Nephron (organoid): ENCODE results near the gene HOMER2.

Experiments used
- H3K27ac Mint-ChIP-seq, 3 experiments: 2 replicates each; pipeline ENCODE4 v1.8.0; 2020; ENCODE audit warnings: mixed read lengths in 3 of 3, mild to moderate bottlenecking in 2 of 3, moderate library complexity in 1 of 3
- H3K27me3 Mint-ChIP-seq: 2 replicates; pipeline ENCODE4 v1.8.0; 2021; ENCODE audit warnings: low read depth, mild to moderate bottlenecking, moderate library complexity, mixed read lengths
- H3K36me3 Mint-ChIP-seq: 2 replicates; pipeline ENCODE4 v1.8.0; 2020; ENCODE audit warnings: low read depth, mixed read lengths
- H3K4me1 Mint-ChIP-seq: 2 replicates; pipeline ENCODE4 v1.8.0; 2020; ENCODE audit warnings: mixed read lengths
- H3K4me3 Mint-ChIP-seq, 3 experiments: 2 replicates each; pipeline ENCODE4 v1.8.0; 2020; ENCODE audit warnings: mild to moderate bottlenecking in 3 of 3, mixed read lengths in 3 of 3, moderate library complexity in 2 of 3
- H3K9me3 Mint-ChIP-seq: 2 replicates; pipeline ENCODE4 v1.8.0; 2020; ENCODE audit warnings: mixed read lengths
- CTCF ChIP-seq, 3 experiments: fragments of 200-600 bp; sonication (generic); IDR thresholded peaks; one replicate each; pipeline ENCODE4 v1.5.0; 2021; ENCODE audit warnings: antibody characterized with exemption in 3 of 3; ENCODE audit not compliant: unreplicated experiment in 3 of 3

The HOMER2 gene

GRCh38 chr15:82995076-82995475 lies 42.6 kb upstream of the HOMER2 start:
- Mint-ChIP-seq H3K27ac (no peak overlapping the region), H3K4me3 (no peak overlapping the region), H3K4me1 (peaks cover 2% of the 10 kb centered on the region), H3K27me3 (no peaks in the 10 kb centered on the region), H3K9me3 (no peaks in the 10 kb centered on the region), H3K36me3 (peaks cover 19% of the 10 kb centered on the region)
- TF ChIP-seq CTCF (IDR thresholded peaks at IDR 0.05; ENCODE audit: unreplicated experiment in 3 of 3), result no peak

DNA sequence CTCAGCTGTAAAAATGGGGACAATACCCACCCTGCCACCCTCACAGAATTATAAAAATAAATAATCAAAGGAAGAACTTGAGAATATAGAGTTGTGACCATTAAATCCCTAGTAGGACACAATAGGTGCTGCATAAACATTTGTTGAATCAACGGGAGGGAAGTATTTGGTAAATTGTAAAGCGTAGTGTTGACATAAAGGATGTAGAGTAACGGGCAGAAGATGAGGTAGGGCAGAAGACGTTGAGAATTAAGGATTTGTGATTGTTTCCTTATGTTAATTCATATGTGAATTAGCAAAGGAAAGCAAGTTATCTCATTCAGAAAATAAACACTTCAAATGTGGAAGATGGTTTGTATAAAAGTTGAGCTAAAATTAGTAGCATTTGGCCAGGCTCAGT lies 40.6 kb upstream of the HOMER2 start:
- Mint-ChIP-seq H3K4me1 (no peaks in the 10 kb centered on the region), H3K27me3 (no peaks in the 10 kb centered on the region), H3K36me3 (peaks cover 28% of the 10 kb centered on the region), H3K9me3 (no peaks in the 10 kb centered on the region), H3K4me3 (no peak overlapping the region), H3K27ac (no peak overlapping the region)
- TF ChIP-seq CTCF (IDR thresholded peaks at IDR 0.05; ENCODE audit: unreplicated experiment in 3 of 3), result no peak

GRCh38 chr15:82992436-82992998 lies 40.0 kb upstream of the HOMER2 start:
- H3K4me3 Mint-ChIP-seq, result no peak overlapping the region
- no peak overlapping the region for H3K27ac Mint-ChIP-seq
- no peaks in the 10 kb centered on the region for H3K4me1 Mint-ChIP-seq
- no peaks in the 10 kb centered on the region for H3K27me3 Mint-ChIP-seq
- no peak for TF ChIP-seq CTCF (IDR thresholded peaks at IDR 0.05; ENCODE audit: unreplicated experiment in 3 of 3)
- H3K36me3 Mint-ChIP-seq, result peaks cover 30% of the 10 kb centered on the region
- H3K9me3 Mint-ChIP-seq, result no peaks in the 10 kb centered on the region

- Mint-ChIP-seq H3K27ac (peak overlapping the region; percentile 71 to 99 (median 98)), H3K4me3 (peak overlapping the region; percentile 99), H3K36me3 (peaks cover 39% of the 10 kb centered on the region), H3K4me1 (peaks cover 20% of the 10 kb centered on the region), H3K27me3 (no peaks in the 10 kb centered on the region), H3K9me3 (no peaks in the 10 kb centered on the region)
- TF ChIP-seq CTCF (IDR thresholded peaks at IDR 0.05; ENCODE audit: unreplicated experiment in 3 of 3), result no peak
These were observed 33.9 kb upstream of the HOMER2 start for GRCh38 chr15:82986442-82986780.

GRCh38 chr15:82985688-82986441 lies 33.3 kb upstream of the HOMER2 start, which contains the start of gene RAMAC:
Gene RAMAC, plus strand, starts transcription at chr15:82986210. Its CDS starts 2,809 bp downstream, at chr15:82989019.
- H3K27me3 Mint-ChIP-seq, result no peaks in the 10 kb centered on the region
- H3K4me3 Mint-ChIP-seq, result peak within 1 kb of the TSS; percentile 99
- H3K27ac Mint-ChIP-seq, result peak within 1 kb of the TSS; percentile 98 to 100 (median 99)
- peaks cover 37% of the 10 kb centered on the region for H3K36me3 Mint-ChIP-seq
- peaks cover 20% of the 10 kb centered on the region for H3K4me1 Mint-ChIP-seq
- no peaks in the 10 kb centered on the region for H3K9me3 Mint-ChIP-seq
- no peak for TF ChIP-seq CTCF (IDR thresholded peaks at IDR 0.05; ENCODE audit: unreplicated experiment in 3 of 3)

- peaks cover 12% of the 10 kb centered on the region for H3K36me3 Mint-ChIP-seq
These were observed 28.5 kb upstream of the HOMER2 start for GRCh38 chr15:82980981-82981380.

More at GRCh38 chr15:82980981-82981380, 28.5 kb upstream of the HOMER2 start:
- Mint-ChIP-seq H3K4me1 (peaks cover 13% of the 10 kb centered on the region), H3K9me3 (no peaks in the 10 kb centered on the region), H3K27ac (no peak overlapping the region), H3K4me3 (no peak overlapping the region), H3K27me3 (no peaks in the 10 kb centered on the region)
- TF ChIP-seq CTCF (IDR thresholded peaks at IDR 0.05; ENCODE audit: unreplicated experiment in 3 of 3), result no peak
